Hepatocyte (in vitro differentiated cells): ENCODE results near the gene CNNM2.

Experiments
- EZH2 ChIP-seq: fragments of 200-600 bp; sonication (generic); IDR thresholded peaks from 2 replicates; pipeline ENCODE4 v1.6.1; 2016; ENCODE audit warnings: antibody characterized with exemption, mild to moderate bottlenecking, borderline replicate concordance
- EZH2phosphoT487 ChIP-seq: fragments of 200-600 bp; sonication (generic); IDR thresholded peaks from one replicate; pipeline ENCODE4 v1.6.1; 2018; ENCODE audit warnings: antibody characterized with exemption, mild to moderate bottlenecking, low read depth, moderate library complexity; ENCODE audit not compliant: unreplicated experiment, severe bottlenecking
- TF ChIP-seq, protein P1 (sequence below): fragments of 200-600 bp; sonication (generic); IDR thresholded peaks from 2 replicates; pipeline ENCODE4 v1.5.1; 2016; ENCODE audit warnings: antibody characterized with exemption, mild to moderate bottlenecking; ENCODE audit not compliant: poor library complexity

DNA sequence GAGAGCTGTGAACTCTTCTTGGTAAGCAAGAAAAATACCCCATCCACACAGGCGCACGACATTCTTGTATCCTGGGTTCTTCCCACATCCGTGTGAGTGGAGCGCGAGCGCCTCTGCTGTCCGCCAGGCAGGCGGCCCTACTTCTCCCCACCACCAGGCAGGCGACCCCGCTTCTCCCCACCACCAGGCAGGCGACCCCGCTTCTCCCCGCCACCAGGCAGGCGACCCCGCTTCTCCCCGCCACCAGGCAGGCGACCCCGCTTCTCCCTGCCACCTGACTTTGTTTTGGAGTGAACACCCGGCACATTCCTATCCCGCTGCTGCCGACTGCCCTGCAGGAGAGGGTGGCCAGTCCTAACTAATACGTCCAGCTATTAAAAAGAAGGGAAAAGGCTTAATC lies 154.2 kb downstream of the CNNM2 start:
- TF ChIP-seq, protein P1, sequence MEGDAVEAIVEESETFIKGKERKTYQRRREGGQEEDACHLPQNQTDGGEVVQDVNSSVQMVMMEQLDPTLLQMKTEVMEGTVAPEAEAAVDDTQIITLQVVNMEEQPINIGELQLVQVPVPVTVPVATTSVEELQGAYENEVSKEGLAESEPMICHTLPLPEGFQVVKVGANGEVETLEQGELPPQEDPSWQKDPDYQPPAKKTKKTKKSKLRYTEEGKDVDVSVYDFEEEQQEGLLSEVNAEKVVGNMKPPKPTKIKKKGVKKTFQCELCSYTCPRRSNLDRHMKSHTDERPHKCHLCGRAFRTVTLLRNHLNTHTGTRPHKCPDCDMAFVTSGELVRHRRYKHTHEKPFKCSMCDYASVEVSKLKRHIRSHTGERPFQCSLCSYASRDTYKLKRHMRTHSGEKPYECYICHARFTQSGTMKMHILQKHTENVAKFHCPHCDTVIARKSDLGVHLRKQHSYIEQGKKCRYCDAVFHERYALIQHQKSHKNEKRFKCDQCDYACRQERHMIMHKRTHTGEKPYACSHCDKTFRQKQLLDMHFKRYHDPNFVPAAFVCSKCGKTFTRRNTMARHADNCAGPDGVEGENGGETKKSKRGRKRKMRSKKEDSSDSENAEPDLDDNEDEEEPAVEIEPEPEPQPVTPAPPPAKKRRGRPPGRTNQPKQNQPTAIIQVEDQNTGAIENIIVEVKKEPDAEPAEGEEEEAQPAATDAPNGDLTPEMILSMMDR: no peak
- TF ChIP-seq EZH2: no peak
- TF ChIP-seq EZH2phosphoT487: no peak
